Renal pelvis (tissue), 12 donors: Measurements from ENCODE around the gene CRABP2. TPM values are rescaled to one million over a fixed set of nuclear protein-coding genes. Genes with fewer than 3 reads are reported as not detected.

Source experiments
- DNase-seq: peaks from one replicate; pipeline ENCODE4 v3.0.0-alpha.2; 2013
- long read RNA-seq, 16 experiments: transcript quantifications; one replicate each; lab custom pipeline, GENCODE V29; 2026
- polyA plus RNA-seq, 3 donors: library from polyadenylated mRNA; unstranded; fragments of 120-200 nt; gene quantifications; one replicate each; pipeline ENCODE4 v1.2.1, GENCODE V29; 2013; ENCODE audit not compliant: insufficient read length in 3 of 3

The CRABP2 gene
- 100 to 1,000 TPM in 1 of 3 donors, 10 to 100 TPM in 2; 68.5 to 113 (median 93.8) TPM for polyA plus RNA-seq
- long read RNA-seq, donor 1, transcript CRABP2-203 (4 exons, 992 nt), result major isoform, 33 of 50 reads
- long read RNA-seq, donor 1, partial matches to known transcripts, result 16 of 50 reads
- long read RNA-seq, donor 1, other reads (novel, unspliced or antisense), result 0 of 50 reads
- long read RNA-seq, donor 2, transcript CRABP2-203 (4 exons, 992 nt), result major isoform, 46 of 84 reads
- long read RNA-seq, donor 2, partial matches to known transcripts, result 37 of 84 reads
- long read RNA-seq, donor 2, other reads (novel, unspliced or antisense), result 0 of 84 reads
- long read RNA-seq, donor 3, transcript CRABP2-203 (4 exons, 992 nt), result major isoform, 65 of 92 reads
- long read RNA-seq, donor 3, partial matches to known transcripts, result 27 of 92 reads
- long read RNA-seq, donor 3, other reads (novel, unspliced or antisense), result 0 of 92 reads
- long read RNA-seq, donor 4, transcript CRABP2-203 (4 exons, 992 nt), result major isoform, 61 of 92 reads
- long read RNA-seq, donor 4, partial matches to known transcripts, result 29 of 92 reads
- long read RNA-seq, donor 4, other reads (novel, unspliced or antisense), result 0 of 92 reads
- long read RNA-seq, donor 5, transcript CRABP2-203 (4 exons, 992 nt), result major isoform, 17 of 23 reads
- long read RNA-seq, donor 5, partial matches to known transcripts, result 5 of 23 reads
- long read RNA-seq, donor 5, other reads (novel, unspliced or antisense), result 0 of 23 reads
- long read RNA-seq, donor 6, transcript CRABP2-203 (4 exons, 992 nt), result major isoform, 17 of 54 reads
- long read RNA-seq, donor 6, partial matches to known transcripts, result 37 of 54 reads
- long read RNA-seq, donor 6, other reads (novel, unspliced or antisense), result 0 of 54 reads
- long read RNA-seq, donor 7, transcript CRABP2-203 (4 exons, 992 nt), result major isoform, 61 of 73 reads
- long read RNA-seq, donor 7, partial matches to known transcripts, result 11 of 73 reads
- long read RNA-seq, donor 7, other reads (novel, unspliced or antisense), result 0 of 73 reads
- long read RNA-seq, donor 8, transcript CRABP2-203 (4 exons, 992 nt), result major isoform, 111 of 176 reads
- long read RNA-seq, donor 8, partial matches to known transcripts, result 64 of 176 reads
- long read RNA-seq, donor 8, other reads (novel, unspliced or antisense), result 0 of 176 reads
- long read RNA-seq, donor 9, transcript CRABP2-203 (4 exons, 992 nt), result major isoform, 63 of 91 reads
- long read RNA-seq, donor 9, partial matches to known transcripts, result 26 of 91 reads
- long read RNA-seq, donor 9, other reads (novel, unspliced or antisense), result 0 of 91 reads
- long read RNA-seq, donor 10, transcript CRABP2-203 (4 exons, 992 nt), result major isoform, 58 of 83 reads
- long read RNA-seq, donor 10, partial matches to known transcripts, result 25 of 83 reads
- long read RNA-seq, donor 10, other reads (novel, unspliced or antisense), result 0 of 83 reads
- long read RNA-seq, donor 11, transcript CRABP2-203 (4 exons, 992 nt), result major isoform, 37 of 37 reads
- long read RNA-seq, donor 11, partial matches to known transcripts, result 0 of 37 reads
- long read RNA-seq, donor 11, other reads (novel, unspliced or antisense), result 0 of 37 reads
- long read RNA-seq, donor 12, transcript CRABP2-203 (4 exons, 992 nt), result major isoform, 77 of 145 reads
- long read RNA-seq, donor 12, partial matches to known transcripts, result 66 of 145 reads
- long read RNA-seq, donor 12, other reads (novel, unspliced or antisense), result 0 of 145 reads
- long read RNA-seq, donor 13, transcript CRABP2-203 (4 exons, 992 nt), result major isoform, 25 of 26 reads
- long read RNA-seq, donor 13, partial matches to known transcripts, result 0 of 26 reads
- long read RNA-seq, donor 13, other reads (novel, unspliced or antisense), result 0 of 26 reads
- long read RNA-seq, donor 14, result 0 reads
- long read RNA-seq, donor 15, transcript CRABP2-203 (4 exons, 992 nt), result major isoform, 23 of 92 reads
- long read RNA-seq, donor 15, partial matches to known transcripts, result 67 of 92 reads
- long read RNA-seq, donor 15, other reads (novel, unspliced or antisense), result 0 of 92 reads
- long read RNA-seq, donor 16, transcript CRABP2-203 (4 exons, 992 nt), result major isoform, 60 of 104 reads
- long read RNA-seq, donor 16, partial matches to known transcripts, result 42 of 104 reads
- long read RNA-seq, donor 16, other reads (novel, unspliced or antisense), result 0 of 104 reads

DNA sequence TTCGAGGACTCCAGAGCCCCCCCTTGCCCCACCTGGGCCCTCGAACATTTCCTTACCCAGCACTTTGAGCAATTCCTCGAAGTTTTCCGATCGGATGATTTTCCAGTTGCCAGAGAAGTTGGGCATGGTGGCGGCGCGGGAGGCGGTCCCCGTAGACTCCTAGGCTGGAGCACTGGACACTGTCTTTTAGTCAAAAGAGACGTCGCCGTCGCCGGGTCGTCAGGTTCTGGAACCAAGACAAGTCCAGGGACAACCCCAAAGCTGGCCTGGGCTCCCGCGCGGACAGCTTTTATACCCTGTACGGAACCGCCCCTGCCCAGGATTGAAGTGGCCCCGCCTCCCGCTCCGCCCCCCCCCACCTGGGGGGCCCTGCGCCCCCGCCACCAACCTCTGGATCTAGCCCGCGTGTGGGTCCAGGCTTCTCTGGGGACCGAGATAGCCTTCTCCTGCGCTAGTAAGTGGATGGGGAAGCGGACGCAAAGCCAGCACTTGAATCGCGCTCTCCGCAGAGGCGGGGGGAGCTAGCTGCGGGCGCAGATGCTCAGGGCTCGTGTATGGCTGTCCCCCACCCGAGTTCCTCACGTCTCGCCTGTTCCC lies at the start of gene CRABP2:
CRABP2 (minus strand) TSS at position 263 of the 597 bp plus-strand sequence; CDS start at position 126, 137 bp downstream.
- DNase-seq, result no peak

DNA sequence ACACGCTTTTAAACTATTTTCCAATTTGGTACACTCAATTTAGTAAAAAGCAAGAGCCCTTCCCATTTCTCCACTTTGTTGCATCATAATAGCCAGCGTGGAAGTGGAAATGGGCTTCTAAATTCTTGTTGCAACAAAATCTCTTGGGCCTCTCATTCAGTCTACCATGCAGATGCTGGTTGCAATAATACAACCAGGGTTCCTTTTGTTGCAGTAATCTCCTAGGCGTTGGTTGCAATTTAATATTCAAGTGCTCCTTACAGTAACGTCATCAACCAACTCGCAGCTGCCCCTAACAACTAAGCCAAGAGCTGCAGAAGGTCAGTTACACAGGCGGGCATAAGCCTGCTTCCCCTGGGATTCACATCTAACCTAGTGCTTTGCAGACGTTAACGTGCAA lies 48.8 kb upstream of the CRABP2 start:
- DNase-seq, result no peak

DNA sequence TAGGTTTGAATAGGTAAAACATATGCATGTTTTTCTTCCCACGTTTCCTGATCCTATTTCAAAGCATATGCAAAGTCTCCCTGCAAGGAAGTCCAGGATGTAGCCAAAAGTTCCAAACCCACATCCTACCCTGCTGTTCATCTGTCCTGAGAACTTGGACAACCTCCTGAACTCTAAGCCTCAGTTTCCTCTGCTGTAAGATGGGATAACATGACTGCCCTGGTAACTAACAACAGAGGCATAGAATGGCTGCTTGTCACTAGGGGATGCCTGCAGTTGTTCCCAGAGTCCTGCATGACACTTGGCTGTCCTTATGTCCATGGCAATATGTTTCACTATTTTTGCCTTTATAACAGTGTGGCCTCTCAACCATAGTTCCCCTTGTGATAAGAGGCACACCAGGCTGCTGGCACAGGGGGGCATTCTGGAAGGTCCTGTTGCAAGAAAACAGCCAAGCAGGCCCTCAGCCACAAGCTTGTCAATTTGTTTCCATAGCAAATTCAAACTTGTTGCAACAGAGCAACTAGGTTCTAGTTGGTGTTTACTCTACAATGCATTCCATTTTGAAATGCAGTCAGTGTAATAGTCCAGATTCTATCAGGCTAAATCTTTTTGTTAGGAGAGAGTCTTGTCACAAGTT lies 47.6 kb upstream of the CRABP2 start:
- no peak for DNase-seq

DNA sequence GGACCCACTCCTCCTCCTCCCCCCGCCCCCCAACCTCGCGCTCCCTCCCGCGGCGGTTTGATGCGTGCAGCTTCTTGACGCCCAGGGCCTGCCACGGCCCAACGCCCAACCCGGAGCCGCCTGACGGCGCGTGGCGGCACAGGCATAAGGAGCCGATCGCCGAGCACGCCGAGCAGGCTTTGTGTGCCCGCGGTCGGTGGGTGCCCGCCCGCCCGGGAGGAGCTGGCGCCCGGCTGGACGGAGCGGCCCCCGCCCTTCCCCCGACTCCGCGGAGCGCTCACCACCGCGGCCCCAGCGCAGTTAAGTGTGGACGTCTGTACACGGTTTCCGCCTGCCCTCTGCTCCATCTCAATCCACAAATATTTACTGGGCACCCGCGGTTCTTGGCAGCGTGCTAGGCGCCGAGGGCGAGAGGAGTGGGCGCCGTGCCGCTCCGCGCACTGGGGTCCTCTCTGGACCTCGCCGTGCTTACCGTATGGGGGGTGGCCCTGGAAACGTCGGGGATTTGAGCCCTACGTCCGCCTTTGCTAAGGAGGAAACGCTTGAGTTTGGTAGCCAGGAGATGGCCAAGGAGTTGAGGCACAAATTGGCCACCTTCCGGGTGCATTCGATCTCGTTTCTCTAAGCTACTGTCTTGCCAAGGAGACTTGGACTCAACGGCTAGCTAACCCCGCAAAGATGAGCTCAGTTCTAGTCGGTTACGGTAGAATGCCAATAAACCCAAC lies 46.5 kb upstream of the CRABP2 start:
- DNase-seq, result peak; percentile 97

DNA sequence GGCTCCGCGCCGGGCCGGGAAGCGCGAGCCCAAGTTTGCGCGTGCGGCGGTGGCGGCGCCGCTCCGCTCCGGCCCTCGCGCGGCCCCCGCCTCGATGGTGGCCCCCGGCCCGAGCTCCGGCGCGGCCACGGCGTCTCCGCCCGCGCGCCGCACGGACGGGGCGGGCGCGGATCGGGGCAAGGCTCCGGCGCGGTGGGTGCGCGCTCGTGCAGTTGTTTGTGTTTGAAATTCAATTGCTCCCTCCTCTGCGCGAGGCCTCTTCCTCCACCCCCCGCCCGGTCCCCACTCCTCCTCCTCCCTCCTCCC lies 46.0 kb upstream of the CRABP2 start, which contains the start of gene HDGF:
HDGF (minus strand) TSS at position 225 of the 306 bp plus-strand sequence. CDS start 246 bp downstream, outside the sequence.
- DNase-seq, result no peak

DNA sequence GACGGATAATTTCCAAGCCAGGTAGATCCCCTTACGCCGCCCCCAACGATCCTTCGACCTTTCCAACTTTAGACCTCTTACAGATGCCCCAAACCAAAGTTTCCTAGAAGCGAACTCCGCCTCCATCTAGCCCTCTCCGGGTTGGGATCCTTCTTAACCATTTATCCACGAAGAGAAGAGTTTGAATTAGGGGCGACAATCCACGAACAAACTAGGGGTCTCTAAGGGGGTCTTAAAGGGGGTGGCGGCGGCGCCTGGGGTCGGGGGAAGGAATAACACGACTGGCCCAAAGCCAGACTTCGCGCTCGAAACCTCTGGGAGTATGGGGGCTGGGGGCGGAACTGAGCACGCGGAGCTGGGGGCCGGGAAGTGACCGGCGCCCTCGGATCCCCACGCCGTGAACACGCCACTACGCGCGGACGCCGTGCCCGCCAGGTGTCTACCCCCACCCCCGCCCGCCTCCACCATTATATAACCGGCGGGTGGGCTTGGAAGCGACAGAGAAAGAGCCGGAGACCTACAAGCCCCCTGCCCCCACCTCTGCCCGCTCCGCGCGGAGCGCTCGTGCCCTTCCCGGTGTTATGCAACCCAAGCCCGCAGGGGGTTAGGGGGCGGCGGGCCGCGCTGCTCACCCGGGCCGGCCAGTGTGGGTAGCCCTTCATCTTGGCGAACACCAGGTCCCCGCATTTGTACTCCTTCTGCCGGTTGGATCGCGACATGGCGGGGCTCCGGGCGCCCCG lies 45.5 kb upstream of the CRABP2 start:
- no peak for DNase-seq

DNA sequence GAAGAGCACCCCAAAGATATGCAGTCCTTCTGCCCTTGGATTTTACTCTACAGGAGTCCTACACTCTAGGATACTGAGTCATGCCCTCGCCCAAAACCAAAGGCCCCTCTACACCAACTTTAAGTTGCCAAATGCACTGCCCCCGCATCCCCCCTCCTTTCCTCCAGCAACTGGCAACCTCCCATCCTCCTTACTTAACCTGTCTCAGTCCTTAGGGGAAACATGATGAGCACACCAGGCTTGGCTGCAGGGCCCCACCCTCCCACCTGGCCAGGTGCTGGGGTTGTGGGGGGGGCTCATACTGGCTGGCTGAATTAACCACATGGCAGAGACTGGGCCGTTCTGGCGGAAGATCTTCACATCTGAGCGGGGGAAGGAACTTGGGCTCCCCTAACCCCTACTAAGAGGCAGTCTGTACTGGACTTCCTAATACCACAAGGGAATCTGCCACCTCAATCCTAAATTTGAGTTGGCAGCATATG lies 44.8 kb upstream of the CRABP2 start:
- DNase-seq, result no peak

DNA sequence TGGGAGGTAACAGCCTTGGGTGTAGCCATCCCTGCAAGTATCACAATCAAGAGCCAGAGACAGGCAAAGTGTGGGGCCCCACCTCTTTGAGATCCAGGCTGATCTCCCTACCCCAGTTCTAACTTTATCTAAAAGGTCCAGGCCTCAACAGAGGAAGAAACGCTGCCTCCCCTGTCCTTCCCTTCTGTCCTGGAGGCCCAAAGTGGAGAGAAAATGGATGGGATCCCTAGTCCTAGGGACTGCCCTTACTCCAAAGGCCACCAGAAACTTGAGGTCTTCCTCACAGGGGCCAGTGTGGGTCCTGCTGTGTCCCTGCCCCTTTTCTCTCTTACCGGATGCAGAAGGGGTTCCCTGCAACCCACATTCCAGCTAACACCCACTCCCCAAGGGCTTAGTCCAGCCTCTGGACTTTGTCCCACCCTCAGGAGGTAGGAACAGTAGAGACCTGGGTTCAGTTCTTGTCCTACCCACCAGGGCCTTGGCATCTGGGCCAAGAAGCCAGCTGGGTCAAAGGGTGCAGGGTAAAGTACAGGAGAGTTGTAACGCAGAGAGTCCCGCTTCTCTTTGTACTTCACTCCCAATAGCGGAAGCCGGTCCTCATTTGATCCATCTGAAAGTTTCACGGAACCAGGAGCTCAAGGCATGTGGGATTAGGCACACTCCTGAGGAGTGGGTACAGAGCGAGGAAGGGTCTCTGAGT lies 44.2 kb upstream of the CRABP2 start:
- DNase-seq, result no peak

DNA sequence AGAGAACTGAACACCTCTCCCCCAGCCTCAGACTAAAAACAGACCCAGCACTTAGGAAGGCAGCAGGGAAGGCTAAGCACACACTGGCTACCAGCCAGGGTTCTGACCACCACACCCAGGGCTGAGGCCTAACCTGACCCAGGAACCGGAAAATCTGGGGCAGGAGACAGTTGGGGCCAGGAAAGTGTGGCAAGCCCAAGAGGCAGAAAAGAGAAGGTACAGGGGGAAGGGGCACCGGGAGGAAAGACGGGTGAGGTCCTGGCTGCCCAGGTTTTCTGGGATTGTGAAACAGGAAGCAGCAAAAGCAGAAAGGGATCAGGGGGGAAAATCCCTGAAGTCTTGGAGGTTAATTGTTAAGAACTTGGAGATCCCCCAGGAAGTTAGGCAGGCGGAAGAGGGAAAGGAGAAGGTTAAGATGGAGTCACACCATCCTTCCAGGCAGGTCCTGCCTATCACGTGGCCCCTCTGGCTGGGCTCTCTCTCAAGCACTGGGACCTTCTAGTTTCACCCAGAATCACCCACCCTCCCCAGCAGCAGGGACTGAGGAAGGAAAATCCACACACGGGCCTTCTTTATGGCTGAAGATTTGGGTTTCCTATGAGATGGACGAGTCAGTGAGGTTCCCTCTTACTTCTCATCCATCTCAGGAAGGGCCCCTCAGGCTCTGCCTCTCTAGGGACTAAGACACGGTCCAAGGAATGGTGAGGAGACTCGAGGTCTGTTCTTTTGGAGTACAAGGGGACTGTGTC lies 43.5 kb upstream of the CRABP2 start:
- DNase-seq, result no peak

DNA sequence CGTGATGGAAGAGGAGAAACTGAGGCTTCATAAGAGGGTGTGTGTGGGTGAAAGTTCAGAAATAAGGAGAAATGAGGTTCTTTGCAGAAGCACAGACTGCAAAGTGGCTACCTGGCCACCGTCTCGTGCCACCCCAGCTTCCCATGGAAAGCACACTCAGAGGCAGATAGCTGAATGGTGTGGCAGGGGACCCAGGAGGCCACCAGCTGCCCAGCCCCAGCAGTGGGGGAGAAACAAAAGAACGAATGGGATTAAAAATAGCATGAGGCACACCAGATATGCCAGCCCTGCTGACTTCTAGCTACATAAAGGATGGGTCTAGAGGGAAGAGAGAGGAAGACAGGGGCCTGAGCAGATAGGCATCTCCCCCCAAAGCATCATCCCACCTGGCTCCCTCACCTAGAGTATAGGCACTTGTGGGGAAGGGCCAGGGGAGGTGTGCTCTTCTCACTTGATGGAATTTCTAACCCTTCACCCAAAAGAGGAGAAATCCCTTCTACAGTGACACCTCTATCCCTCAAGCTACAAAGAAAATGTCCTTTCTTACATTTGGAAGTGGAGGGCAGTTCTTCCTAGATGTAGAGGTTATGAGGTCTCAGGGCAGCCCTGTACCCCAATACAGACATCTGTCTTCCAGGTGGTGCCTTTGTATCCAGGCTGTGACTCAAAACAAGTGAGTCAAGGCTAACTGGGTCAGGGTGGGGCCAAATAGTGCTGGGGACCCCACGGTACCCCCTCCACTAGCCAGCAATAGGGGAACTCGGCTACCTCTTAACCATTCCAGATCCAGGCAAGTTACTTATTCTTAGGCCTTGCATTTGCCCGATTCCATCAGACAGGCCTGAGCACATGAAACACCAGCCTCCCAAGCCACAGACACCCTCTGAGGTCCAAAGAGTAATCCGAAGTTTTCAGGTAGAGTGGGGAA lies 42.6 kb upstream of the CRABP2 start:
- DNase-seq, result no peak

DNA sequence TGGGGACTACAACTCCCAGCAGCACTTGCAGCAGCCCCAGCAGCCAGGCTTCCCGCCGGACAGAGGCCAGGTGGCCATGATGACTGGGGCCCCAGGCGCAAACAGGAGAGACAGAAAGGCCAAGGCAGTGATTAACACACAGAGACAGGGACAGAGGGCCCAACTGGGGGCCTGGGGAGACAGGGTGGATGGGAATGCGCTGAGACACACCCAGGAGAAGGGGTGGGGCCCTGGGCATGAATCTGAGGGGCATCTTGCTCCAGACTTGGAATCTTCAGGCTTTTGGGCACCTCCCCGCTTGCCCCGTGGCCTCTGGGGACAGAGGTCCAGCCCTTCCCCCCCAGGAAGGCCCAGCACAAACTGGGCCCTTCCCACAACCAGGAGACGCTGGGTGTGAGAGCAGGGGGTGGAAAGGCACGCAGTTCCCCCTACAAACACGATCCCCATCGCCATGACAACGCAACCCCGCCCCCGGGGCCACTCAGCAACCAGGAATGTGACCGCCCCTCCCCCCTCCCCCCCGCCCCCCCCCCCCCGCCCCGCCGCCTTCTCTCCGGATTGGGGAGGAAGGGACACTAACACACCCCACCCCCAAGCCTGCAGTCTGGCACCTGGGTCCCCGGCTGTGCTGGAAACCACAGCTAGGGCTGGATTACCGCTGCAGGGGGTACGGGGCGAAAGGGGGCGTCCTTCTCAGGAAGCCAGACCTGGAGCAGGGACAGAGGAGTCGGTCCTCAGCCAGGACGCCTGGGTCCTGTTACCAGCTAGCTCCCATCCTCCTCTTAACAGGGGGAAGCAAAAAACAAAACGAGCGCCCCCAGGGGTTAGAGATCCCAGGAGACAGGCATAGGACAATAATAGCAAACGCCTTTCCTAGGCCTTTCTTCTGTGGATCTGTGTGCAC lies 41.6 kb upstream of the CRABP2 start:
- DNase-seq, result peak; percentile 93

DNA sequence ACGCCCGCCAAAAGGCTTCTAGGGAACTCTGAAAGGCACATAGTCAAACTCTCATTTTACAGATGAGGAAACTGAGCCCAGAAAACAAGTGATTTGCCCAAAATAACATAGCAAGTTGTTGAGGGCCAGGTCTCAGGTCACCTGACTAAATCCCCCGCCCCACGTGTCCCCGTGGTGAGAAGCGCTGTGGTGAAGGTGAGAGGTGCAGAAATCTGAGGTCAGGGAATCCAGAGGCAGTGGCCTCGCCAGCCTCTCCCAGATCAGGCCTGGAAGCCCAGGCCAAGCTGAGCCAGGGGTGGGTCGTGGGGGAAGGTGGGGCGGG lies 41.0 kb upstream of the CRABP2 start:
- DNase-seq, result no peak

DNA sequence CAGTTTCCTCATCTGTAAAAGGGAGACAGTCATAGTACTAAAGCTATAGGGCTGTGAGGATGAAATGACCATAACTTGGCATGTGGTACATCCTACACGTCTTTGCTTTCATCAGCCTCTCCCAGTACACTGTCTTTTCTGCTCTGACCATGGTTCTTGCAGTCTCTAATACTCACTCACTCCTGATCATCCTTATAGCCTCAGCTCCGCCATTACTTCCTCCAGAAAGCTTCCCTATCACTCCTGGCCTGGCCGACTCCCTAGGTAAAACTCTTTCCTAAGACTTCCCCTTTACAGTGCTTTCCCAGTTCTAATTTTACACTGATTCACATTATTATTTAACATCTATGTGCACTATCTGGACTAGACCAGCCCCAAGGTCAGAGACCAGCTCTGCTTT lies 40.5 kb upstream of the CRABP2 start:
- no peak for DNase-seq
